WI38 (cell line): ENCODE measurements around the gene WDR90.

Experiments used
- H3K4me3 ChIP-seq: 2 replicates; pipeline ENCODE4 v1.5.1; 2011; ENCODE audit warnings: low read depth, mild to moderate bottlenecking, control low read depth, low read length
- CTCF ChIP-seq: IDR thresholded peaks from 2 replicates; pipeline ENCODE4 v1.5.1; 2012; ENCODE audit warnings: low read depth, mild to moderate bottlenecking, control low read depth, low read length

The WDR90 gene

GRCh38 chr16:704552-705380 is 55.6 kb downstream of the WDR90 start:
- no peak for TF ChIP-seq CTCF
- H3K4me3 ChIP-seq, result no peak overlapping the region

- no peak within 1 kb of the TSS for H3K4me3 ChIP-seq
- no peak for TF ChIP-seq CTCF
These were observed 56.4 kb downstream of the WDR90 start, which contains the start of gene FBXL16 for GRCh38 chr16:705431-706188. FBXL16 (minus strand) TSS chr16:705801; CDS start chr16:697405, 8,396 bp downstream.

- H3K4me3 ChIP-seq, result no peak overlapping the region
- no peak for TF ChIP-seq CTCF
These were observed 57.3 kb downstream of the WDR90 start for GRCh38 chr16:706189-707061.

GRCh38 chr16:707062-707538 is 57.9 kb downstream of the WDR90 start:
- no peak for TF ChIP-seq CTCF
- no peak overlapping the region for H3K4me3 ChIP-seq

- TF ChIP-seq CTCF, result no peak
These were observed 58.9 kb downstream of the WDR90 start for GRCh38 chr16:708019-708418.

GRCh38 chr16:708959-709358 is 59.8 kb downstream of the WDR90 start:
- TF ChIP-seq CTCF, result no peak
- H3K4me3 ChIP-seq, result no peak overlapping the region

More at GRCh38 chr16:708019-708418, 58.9 kb downstream of the WDR90 start:
- H3K4me3 ChIP-seq, result no peak overlapping the region
